NCI-H460 (cell line): ENCODE results near the gene TLE3. TPM values are rescaled to one million over a fixed set of nuclear protein-coding genes. Genes with fewer than 3 reads are reported as not detected.

Source experiments
- DNase-seq: peaks from one replicate; pipeline ENCODE4 v3.0.0-alpha.2; 2016; ENCODE audit warnings: low read depth; ENCODE audit errors: extremely low read depth
- total RNA-seq: library from RNA; depleted of rRNA; stranded (reverse); fragments of >200 nt; shearing (Covaris generic); gene quantifications from 2 replicates; pipeline ENCODE4 v1.2.3, GENCODE V29; 2014

TLE3 gene
- total RNA-seq, 1 experiment from 2014 or later: 33.7 TPM

DNA sequence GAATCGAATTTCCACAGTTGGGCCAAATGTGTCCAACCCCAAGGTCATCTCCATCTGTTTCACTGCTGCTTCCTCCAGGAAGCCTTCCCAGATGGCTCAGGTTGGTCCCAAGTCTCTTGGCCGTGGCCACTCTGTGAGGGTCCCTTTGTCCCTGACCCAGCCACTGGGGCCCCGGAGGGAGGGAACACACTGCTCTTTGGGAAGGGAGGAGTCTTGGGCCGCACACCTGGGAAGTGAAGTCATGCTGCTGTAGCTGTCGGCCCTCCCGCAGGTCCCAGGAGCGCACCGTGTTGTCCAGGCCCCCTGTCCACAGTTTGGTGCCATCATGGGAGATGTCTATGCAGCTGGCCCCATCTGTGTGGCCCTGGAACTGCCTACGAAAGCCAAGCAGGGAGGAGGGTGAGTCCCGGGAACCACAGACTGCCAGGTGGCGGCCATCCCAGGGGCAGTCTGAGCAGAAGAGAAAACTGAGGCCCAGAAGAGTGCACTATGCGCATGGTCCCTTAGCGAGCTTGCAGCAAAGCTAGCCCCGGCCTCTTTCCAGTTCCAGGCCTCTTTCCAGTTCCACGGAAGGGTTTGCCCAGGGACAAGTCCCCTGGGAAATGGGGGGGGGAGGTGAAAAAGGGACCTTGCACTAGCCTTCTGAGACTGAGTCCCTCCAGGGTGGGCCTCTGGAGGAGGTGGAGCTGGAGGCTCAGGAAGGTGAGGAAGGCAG lies 44.6 kb downstream of the TLE3 start:
- DNase-seq: no peak

DNA sequence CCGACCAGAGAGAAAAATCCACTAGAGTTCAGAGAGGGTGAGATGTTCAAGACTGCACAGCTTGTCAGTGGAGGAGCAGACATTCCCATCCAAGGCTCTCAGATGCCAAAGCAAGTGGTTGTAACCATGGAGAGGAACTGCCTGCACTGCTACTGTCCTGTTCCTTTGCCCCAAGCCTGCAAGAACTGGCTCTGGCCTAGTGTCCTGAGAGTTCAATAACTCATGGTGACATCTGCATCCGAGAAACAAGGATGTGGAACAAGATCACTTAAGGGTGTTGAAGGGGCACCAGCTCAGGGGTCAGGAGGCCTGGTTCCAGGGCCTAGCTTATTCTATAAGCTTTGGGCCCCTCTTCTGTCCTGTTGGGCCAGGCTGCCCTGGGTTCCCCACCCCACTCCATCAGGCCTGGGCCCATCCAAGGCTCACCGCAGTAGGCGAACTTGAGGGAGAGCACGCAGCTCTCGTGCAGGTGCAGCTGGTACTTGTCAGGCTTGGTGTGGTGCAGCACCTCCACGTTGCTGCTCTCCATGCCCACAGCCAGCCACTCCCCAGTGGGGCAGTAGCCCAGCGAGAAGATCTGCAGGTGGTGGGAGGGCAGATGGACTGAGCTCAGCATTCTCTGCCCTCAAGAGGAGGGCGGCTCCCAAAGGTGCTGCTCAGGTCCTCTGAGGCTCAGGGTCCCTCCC lies 45.6 kb downstream of the TLE3 start:
- no peak for DNase-seq

DNA sequence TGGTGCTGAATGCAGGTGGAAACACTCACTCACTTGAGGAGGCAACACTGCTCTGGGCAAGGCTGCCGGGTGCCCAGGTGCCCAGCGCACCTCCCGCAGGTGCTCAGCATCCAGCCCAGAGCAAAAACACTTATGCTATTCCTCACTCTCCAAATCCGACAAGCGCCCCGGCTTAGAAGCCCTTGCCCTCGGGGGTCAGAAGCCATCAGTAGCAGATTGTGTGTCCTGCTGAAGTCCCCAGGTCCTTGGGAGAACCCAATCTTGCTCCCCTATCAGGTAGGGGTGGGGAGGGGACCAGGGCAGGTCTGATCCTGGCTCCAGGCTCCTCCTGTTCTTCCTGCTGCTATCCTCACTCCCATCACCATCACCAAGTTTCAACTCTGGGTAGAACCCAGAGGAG lies 46.7 kb downstream of the TLE3 start:
- DNase-seq: no peak

DNA sequence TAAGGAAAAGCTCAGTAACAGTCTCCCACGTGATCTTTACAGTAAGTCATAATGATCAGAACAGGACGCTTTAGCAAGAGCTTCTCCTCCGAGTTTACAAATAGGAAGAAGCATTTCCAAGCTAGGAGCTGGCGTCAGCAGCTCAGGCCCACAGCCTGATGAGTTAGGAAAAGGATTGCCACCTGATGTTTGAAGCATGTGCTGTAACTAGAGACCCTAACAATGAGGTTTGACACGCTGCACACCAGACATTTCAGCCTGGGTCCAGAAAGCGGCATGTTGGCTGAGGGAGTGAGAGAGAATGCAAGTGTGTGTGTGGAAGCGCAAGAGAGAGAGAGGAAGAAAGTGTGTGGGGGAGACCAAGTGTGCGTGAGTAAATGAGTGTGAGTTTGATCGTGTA lies 47.3 kb downstream of the TLE3 start:
- DNase-seq: no peak

DNA sequence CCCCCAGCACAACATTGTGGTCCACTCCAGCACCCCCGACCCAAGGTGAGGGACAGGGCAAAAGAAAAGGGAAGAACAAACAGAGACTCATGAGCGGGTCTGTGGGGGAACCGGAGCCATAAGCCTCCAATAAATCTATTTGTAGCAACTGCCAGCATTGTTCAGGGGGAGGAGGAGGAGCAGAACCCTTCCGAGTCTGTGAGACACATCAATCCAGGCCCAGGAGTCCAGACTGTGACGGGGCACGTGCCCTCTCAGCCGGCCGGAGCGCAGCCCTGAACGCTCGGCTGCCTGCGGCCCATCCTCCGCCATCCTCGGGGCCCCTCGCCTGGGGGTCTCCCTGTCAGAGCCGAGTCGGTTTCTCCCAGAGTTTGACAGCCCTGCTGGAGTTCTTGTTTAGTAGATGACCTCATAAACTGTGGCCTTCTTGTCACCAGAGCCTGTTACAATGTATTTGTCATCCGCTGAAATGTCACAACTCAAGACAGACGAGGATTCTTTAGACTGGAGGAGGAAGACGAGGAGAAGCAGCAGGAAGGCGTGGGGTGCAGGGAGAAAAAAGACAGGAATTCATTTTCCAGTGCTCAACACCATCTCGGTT lies 47.9 kb downstream of the TLE3 start:
- DNase-seq: no peak

DNA sequence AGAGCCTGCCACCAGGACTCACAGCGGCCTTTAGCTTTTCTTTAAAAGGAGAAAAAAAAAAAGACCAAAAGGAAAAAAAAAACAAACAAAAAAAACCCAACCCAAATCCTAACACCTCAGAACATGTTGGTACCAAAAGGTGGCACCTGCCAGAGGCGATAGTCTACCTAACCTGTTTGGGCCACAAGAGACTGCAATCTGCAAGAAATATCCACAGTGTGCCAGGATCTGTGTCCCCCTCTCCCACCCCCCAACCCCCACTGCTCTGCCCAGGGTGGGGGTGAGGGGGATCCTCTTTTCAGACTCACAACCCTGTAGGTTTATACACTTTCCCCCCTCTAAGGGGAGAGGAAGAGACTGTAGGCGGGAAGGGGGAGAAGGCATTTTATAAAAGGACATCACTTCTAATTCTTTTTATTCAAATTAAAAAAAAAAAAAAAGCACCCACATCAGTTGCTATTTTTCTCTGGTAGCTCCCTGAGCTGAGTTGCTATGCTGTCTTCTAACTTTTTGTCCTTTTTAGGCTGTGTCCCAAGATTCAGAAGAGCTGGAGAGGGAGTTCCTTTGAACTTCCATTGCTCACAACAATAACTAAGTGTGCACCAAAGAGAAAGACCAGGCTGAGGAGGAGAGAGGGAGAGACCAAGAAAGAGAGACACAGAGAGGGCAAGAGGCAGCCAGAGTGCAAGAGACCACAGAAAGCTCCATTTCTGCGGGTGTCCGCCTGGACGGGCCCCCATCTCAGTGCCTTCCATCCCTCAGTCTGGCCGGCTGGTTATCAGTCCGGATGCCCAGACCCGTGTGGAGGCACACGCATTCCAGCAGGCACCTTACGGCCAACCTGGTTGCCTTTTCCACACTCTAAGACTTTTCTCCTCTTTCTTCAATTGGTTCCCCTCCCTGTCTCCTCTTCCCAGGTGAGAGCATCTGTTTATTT lies 48.9 kb downstream of the TLE3 start:
- no peak for DNase-seq

DNA sequence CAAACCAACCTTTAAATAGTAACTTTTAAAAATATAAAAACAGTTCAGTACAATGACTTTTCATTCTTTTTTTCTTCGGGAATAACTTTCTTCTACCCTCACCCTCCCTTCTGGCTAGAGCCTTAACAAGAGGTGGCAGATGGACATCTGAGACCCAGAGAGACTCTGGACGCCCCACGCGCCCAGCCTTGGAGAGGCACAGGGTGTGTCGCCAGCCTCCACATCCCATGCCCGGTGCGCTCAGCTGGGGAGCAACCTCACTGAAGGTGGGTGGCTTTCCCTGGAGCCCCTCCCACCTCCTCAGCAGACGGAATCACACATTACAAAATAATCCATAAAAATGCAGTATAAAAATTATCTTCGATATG lies 49.5 kb downstream of the TLE3 start:
- DNase-seq: no peak

DNA sequence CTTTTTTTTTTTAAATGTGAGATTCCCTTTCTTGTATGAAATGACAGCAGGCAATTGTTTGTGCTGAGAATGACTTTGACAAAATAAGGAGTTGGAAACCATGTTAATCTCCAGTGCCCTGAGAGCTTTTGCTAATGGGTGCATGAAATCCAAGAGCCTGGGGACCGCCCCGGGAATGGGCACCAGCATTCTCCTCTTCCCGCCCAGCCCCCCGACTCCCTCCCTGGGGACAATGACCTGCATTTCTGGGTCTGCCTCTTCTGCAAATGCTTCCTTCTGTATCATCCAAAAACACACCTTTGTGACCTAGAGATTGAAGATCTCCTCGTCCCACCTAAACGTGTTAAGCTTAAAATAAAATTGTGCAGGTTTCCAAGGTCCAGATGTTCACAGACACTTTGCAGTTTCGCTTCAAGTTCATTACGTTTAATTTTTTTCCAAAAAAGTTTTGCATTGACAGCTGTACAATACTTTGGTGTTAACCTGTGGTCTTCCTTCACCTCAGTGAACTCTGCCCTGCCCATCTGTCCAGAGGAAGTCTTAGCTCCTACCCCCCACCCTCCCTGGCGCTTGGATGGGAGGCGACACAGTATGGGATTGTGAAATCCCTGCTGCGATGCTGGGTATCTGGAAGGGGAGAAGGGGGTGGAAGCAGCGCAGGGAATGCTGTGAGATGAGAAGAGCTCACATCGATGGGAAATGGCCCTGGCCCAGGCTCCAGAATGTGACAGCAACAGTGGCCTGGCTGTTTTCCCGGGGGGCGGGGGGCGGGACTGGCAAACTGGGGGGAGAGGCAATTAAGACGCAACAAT lies 50.1 kb downstream of the TLE3 start:
- no peak for DNase-seq

DNA sequence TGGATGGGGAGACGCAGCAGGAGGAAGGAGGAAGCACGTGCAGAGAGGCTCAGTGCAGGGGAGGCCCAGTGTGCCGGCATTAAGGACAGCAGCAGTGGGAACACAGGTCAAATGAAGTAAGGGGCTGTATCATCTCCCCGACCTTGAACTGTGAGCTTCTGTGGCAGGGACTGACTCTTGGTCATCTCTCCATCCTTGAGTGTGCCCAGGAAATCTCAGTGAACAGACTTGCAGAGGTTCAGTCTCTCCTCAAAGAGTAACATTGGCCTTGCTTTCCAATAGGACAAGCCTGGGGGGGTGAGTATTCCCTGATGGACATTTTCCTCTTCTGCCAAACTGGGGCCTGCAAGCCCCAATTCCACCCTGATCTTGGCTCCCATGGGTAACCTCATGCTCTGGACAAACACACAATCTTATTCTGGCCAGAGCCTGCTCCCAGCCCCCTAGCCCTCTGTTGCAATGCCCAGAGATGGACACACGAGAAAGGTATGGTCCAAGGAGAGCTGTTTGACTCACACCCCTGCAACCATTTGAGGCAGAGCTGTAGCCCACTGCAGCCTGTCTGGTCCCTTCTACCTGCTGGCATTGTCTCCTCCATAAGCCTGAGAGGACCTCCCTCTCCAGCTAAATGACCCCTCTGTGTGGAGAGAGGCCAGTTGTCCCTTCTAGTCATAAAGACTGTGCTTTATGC lies 50.9 kb downstream of the TLE3 start:
- DNase-seq: no peak

DNA sequence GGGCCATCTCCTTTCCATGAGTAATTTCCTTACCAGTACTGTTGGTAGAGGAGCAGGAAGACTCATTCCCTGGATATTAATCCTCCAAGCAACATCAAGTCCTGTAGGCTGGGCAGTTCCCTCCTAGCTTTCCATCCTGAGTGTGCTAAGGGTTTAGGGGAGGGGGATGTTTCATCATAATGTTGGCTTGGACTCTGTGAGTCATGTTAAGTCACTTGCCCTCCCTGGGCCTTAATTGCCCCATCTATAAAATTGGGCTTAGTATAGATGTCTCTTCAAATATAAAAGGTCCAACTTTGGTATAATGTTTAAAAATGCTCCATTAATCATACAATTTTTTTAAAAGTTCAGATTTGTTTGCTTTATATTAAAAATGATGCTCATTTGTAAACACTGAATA lies 52.7 kb downstream of the TLE3 start:
- no peak for DNase-seq

DNA sequence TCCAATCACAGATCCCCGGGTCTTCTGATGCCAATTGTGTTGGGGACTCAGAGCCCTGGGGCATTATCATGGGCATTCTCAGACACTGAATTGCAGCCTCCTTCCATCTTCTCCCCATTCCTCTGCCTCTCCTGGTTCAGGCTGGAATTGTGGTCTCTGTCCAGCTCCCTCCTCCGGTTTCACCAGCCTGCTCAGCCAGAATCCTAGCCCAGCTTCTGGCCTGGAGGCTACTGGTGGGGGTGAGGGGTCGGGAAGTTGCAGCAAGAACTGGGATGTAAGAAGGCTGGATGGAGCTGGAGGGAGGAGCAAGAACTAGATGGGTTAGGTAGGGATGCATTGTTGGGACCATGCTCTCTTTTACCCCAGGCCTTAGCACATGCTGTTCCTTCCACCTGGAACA lies 53.5 kb downstream of the TLE3 start:
- DNase-seq: no peak

DNA sequence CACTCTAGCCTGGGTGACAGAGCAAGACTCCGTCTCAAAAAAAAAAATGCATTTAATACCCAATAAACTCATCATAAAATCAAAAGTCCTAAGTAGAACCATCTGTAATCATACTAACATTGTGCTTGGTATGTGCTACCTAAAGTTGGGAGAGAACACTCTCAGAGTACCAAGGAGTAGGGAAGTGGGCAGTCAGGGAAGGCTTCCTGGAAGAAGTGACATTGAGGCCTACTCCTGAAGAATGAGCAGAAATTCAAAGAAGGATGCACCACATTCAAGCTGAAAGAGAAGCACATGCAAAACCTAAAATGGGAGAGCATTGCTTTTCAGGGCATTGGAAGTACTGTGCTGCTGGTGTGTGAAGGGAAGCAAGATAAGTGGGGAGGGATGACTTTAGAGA lies 54.1 kb downstream of the TLE3 start:
- no peak for DNase-seq

DNA sequence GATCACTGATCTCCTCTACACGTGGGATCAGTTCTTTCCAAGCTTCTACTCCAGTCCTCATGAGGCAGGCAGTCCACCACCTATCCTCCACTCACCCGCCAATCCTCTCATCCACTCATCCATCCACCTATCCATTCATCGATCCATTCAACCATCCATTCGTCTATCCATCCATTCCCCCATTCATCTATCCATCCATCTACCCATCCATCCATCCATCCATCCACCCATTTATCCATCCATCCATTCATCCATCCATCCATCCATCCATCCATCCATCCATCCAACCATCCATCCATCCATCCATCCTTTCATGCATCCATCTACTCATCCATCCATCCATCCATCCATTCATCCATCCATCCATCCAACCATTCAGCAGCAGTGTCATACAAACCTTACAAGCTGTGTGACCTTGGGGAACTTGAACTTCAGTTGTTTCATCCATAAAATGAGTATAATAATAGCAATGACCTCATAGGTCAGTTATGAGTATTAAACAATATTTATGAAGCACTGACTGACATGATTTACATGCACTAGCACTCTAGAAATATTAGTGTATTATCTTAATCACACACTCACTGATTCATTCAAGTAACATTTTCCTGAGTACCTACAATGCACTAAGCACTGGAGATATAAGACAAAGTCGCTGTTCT lies 55.0 kb downstream of the TLE3 start:
- DNase-seq: no peak

DNA sequence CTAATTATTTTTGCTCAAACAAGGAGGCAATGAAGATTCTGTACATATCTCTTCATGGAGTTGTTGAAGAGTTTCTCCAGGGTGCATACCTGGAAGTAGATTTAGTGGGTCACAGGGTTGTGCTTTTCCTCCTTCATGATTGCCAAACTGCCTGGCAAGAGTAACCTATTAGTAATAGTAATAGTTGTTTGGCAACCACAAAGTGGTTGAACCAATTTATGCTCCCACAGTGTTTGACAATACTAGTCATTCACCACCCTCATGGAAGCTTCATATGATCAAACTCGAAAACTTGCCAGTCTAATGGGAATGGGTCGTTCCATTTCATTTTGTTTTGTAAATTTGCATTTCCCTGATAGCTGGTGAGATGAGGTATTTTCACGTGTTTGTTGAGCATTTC lies 57.8 kb downstream of the TLE3 start:
- no peak for DNase-seq

DNA sequence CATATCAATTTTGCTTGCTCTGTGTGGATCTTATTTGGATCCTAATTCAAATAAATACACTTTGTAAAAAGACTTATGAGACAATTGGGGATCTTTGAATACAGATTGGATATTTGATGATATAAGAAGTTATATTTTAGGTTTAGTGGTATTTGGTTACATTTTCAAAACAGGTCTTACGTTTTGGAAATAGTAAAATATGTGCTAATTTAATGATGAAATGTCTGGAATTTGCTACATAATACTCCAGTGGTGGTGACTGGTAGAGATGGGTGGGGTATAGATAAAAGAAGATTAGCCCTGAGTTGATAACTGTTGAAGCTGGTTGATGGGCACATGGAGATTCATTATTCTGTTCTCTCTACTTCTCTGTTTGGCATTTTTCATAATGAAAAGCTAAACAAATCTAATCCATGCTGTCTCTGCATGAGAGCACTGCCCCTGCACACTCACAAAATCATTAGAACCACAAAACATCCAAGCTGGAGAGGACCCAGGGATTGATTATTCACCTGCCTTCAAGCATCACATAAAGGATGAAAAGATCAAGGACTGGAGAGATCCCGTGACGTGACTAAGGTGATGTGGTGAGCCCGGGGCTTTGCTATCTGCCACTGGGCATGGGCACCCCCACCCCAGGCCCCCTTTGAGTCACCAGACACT lies 58.9 kb downstream of the TLE3 start:
- DNase-seq: no peak

DNA sequence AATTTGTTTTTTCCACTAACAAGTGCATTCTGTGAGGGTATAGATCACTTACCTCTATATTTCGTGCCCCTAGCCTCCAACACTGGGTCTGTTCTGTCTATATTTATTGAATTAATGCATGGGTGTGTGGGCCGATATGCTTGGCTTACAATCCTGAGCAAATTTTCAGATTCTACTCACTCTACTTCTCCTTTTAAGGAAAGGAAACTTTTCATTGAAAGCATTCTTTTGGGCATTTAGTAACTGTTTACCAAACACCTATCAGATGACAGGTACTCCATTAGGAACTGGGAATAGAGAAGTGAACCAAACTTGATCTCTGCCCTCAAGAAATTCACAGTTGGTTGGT lies 60.5 kb downstream of the TLE3 start:
- no peak for DNase-seq

DNA sequence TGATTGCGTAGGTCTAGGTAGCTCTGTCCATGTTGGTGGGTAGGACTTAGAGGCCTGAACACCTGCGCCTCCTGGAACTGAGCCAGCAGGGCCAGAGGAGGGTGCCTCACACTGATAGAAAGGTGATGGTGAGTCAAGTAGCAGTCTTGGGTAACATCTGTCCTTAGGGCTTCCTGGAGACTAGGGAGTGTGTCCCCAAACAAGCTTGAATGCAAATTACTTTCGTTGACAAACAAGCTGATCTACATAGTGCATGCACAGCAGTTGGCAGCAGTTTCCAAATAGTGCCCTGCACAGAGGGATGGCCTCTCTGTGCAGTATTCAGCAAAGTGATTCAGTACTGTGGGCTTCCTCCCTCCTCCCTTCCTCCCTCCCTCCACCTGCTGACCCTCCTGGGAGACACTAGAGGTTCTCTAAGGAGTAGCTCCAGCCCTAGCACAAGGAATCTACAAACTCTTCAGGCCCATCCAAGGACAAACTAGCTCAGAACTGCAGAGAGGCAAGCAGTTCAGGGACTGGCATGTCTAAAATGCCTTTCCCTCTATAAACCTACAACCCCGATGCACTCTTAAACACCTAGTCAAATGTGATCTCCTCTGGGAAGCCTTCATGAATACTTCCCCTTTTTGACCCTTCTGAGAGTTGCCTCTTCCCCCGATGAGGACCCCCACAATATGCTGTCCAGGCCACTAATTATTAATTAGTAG lies 61.0 kb downstream of the TLE3 start:
- DNase-seq: no peak

DNA sequence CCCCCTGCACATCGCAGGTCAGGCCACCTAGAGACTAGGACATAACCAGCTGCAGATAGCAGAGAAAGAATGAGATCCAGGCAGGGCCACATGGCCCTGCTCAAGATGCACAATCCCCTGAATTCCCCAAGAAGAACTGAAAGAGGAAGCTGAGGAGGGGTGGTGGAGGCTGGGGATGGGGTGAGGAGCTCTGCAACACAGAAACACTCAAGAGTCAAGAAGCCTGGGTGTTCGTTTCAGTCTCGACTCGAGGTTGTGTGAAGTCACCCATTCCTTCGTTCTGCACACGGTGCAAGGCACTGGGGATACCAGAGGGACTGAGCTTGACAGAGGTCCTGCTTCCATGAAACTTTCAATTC lies 62.0 kb downstream of the TLE3 start:
- no peak for DNase-seq
